ENCODE measurements around the gene FBF1.
"Not testable (repeated sequence)": the region's sequence is repeated elsewhere in the genome, so short reads cannot be mapped to it uniquely, and the experiment has no call there.

DNA sequence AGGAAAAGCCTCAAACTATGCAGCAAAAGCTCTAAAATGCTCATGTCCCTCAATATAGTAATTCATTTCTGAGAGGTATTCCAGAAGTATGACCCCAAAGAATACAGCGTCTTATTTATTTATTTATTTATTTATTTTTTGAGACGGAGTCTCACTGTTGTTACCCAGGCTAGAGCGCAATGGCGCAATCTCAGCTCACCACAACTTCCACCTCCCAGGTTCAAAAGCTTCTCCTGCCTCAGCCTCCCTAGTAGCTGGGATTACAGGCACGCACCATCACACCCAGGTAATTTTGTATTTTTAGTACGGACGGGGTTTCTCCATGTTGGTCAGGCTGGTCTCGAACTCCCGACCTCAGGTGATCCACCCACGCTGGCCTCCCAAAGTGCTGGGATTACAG lies 28.2 kb upstream of the FBF1 start:
- TF ChIP-seq, protein P1, sequence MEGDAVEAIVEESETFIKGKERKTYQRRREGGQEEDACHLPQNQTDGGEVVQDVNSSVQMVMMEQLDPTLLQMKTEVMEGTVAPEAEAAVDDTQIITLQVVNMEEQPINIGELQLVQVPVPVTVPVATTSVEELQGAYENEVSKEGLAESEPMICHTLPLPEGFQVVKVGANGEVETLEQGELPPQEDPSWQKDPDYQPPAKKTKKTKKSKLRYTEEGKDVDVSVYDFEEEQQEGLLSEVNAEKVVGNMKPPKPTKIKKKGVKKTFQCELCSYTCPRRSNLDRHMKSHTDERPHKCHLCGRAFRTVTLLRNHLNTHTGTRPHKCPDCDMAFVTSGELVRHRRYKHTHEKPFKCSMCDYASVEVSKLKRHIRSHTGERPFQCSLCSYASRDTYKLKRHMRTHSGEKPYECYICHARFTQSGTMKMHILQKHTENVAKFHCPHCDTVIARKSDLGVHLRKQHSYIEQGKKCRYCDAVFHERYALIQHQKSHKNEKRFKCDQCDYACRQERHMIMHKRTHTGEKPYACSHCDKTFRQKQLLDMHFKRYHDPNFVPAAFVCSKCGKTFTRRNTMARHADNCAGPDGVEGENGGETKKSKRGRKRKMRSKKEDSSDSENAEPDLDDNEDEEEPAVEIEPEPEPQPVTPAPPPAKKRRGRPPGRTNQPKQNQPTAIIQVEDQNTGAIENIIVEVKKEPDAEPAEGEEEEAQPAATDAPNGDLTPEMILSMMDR (IDR thresholded peaks at IDR 0.05): not testable (repeated sequence)
- TF ChIP-seq POLR2AphosphoS5 (IDR thresholded peaks at IDR 0.05): not testable (repeated sequence)
